ENCODE results near the gene TTC28.

Gene TTC28

DNA sequence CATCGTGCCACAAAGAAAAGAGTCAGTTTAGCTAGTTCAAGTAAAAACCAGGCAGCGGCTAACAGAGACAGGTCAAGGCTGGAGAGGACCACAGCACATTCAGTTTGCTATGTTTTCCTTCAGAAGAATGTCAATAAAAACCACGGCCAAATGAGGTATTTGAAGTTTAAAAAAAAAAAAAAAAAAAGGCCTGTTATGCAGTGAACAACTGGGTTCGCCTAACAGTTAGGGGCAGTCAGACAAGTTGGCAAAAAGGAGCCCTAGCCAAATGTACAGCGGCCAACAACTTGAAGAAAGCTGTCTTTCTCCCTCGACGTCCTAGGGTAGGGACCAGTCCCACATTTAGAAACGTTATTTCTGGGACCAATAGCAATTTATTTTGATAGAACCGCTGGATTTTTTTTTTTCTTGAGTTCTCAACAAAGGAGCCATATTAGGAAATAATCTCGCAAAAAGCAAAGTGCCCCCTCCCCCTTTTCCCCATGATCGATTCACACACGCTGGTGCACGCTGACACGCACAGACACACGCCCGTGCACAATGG, 237.8 kb downstream of the TTC28 start:
- TF ChIP-seq, protein P1, sequence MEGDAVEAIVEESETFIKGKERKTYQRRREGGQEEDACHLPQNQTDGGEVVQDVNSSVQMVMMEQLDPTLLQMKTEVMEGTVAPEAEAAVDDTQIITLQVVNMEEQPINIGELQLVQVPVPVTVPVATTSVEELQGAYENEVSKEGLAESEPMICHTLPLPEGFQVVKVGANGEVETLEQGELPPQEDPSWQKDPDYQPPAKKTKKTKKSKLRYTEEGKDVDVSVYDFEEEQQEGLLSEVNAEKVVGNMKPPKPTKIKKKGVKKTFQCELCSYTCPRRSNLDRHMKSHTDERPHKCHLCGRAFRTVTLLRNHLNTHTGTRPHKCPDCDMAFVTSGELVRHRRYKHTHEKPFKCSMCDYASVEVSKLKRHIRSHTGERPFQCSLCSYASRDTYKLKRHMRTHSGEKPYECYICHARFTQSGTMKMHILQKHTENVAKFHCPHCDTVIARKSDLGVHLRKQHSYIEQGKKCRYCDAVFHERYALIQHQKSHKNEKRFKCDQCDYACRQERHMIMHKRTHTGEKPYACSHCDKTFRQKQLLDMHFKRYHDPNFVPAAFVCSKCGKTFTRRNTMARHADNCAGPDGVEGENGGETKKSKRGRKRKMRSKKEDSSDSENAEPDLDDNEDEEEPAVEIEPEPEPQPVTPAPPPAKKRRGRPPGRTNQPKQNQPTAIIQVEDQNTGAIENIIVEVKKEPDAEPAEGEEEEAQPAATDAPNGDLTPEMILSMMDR (IDR thresholded peaks at IDR 0.05; ENCODE audit: low read depth, low read length, missing control alignments) = no peak
- no peak overlapping the region for H3K4me3 ChIP-seq (ENCODE audit: low read depth, low read length)
- DNase-seq (ENCODE audit: low read depth) = no peak

DNA sequence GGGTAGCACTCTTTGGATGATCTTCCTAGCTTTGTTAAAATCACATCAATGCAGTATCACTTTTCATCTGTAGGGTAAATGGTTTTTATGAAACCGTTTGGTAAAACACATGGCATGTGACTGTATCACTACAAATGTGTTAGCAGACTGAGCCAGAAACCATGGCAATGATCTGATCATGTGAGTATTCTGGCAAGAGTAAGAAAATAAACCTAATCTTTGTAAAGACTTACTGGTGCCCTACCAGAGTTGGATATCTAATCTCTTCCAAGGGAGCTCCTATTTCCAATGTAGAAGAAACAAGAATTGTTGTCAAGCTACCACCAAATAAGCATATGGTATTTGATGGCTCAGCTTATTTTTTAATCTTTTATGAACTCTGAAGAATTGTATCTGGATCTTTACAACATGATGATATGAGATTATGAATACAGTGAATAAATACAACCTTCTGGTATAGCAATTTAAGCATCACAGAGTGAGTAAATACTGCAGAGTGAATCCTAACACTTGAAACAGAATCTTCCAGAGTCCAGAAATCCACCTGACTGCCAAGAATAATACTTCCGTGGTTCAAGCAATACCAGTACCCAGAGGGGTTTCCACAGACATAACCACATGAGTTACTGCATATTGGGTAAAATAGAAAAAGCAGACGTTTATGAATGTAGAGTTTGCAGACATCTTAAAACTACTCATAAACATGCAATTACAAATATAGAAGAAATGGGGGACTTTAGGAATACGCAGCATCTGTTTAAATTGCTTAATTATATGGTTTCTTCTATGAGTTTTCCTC, 238.8 kb downstream of the TTC28 start:
- DNase-seq (ENCODE audit: low read depth) = no peak
- no peak overlapping the region for H3K4me3 ChIP-seq (ENCODE audit: low read depth, low read length)
- TF ChIP-seq, protein P1 (IDR thresholded peaks at IDR 0.05; ENCODE audit: low read depth, low read length, missing control alignments) = no peak

DNA sequence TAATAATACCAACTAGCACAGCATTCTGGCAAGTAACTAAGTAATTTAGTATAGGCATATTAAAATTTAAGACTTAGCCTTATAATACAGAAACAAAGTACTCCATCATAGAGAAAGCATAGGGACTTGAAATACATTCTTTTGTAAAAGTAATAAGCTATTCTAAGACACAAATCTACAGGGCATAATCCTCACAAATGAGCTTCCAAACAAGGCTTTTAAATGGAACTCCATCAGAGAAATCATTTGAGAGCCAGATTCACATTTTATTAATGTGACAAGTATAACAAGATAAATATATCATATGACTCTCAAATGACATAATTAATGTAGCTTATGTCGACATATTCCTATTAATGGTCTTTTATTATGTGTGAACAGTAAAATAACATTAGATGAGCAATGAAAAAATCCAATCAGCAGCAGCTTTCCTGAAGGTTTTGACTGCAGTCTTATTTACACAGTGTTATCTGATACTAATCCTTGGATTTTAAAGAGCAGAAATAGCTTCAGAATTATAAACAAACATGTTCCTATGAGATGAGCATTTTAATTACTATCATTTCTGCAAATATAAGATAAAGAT, 241.4 kb downstream of the TTC28 start:
- no peak overlapping the region for H3K4me3 ChIP-seq (ENCODE audit: low read depth, low read length)
- DNase-seq (ENCODE audit: low read depth) = no peak
- TF ChIP-seq, protein P1 (IDR thresholded peaks at IDR 0.05; ENCODE audit: low read depth, low read length, missing control alignments) = no peak

DNA sequence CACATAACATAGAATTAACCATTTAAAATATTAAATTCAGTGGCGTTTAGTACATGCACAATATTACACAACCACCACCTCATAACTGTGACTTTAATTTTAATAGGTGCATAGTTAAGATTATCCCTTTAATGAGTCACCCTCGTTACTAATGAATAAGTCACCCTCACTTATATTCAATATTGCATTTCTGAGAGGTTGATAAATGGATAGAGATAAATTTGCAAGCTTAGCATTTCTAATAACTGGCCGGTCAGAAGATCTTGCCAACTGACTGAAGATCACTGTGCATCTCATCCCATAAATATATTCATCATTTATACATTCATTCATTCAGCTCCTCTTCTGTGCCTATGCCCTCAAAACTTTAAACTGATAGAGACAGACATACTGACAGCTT, 243.7 kb downstream of the TTC28 start:
- no peak for DNase-seq (ENCODE audit: low read depth)
- TF ChIP-seq, protein P1 (IDR thresholded peaks at IDR 0.05; ENCODE audit: low read depth, low read length, missing control alignments) = no peak

DNA sequence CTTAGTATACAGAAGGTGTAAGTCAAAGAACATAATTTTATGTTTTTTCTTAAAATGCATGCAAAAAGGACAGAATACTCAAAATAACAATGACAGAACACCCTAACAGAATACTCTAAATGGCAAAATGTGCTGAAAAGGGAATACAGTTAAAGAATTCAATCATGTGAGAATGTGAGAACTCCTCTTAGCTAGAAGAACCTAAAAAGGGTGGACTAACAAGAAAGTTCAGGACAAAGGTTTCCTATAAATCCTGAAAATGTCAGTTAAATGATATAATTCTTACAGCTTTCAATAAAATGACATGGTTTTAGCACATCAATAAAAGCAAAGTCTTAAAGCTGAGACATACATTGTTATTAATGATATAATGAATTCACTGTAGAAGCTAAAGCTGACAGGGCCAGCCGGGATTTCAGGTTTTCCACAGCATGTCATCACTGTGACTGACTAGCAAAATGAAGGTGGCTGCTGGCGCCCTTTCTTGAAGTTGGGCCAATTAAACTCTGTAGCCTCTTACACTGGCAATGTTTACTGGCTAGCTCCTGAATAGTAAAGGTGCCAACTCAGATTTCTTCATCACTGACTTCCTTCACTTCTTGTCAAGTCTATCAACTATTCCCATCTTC, 244.4 kb downstream of the TTC28 start:
- no peak overlapping the region for H3K4me3 ChIP-seq (ENCODE audit: low read depth, low read length)
- no peak for DNase-seq (ENCODE audit: low read depth)
- TF ChIP-seq, protein P1 (IDR thresholded peaks at IDR 0.05; ENCODE audit: low read depth, low read length, missing control alignments) = no peak

More for the DNA sequence above, 243.7 kb downstream of the TTC28 start:
- no peak overlapping the region for H3K4me3 ChIP-seq (ENCODE audit: low read depth, low read length)

DNA sequence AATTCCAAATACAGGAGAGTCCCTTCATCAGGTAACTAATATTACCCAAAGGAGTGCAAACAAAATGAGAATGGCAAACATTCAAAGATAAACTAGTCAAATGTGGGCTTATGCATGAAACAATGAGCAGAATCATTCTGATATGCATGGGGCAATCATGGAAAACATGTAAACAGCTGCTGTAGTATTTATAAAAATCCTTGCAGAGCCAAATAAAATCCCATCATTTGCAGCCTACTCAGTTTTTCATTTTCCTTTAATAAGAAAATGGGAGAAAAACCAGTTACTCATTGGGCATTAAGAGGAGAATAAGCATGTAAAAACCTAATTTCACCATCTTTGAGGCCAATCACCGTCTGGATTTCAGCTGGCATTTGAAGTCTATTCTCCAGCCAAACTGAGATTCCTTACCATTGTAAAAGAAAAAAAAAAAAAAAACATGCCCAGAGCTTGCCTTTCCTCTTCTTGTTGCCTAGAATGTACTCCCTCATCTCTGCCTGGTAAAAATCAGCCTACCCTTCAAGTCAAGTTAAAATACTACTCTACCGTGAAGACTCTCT, 249.1 kb downstream of the TTC28 start:
- no peak for DNase-seq (ENCODE audit: low read depth)
- no peak overlapping the region for H3K4me3 ChIP-seq (ENCODE audit: low read depth, low read length)
- TF ChIP-seq, protein P1 (IDR thresholded peaks at IDR 0.05; ENCODE audit: low read depth, low read length, missing control alignments) = no peak
